Lower lobe of right lung (tissue), 2 donors: ENCODE results near the gene RBM20. TPM values are rescaled to one million over a fixed set of nuclear protein-coding genes. Genes with fewer than 3 reads are reported as not detected.

Experiments used
- ATAC-seq, 2 donors: fragments of 200-7000 bp; cut with Tn5 transposase; one replicate each; pipeline ENCODE4 v1.9.1; 2020 to 2022; ENCODE audit warnings: mild to moderate bottlenecking in 2 of 2, moderate library complexity in 2 of 2
- DNase-seq: peaks from one replicate; pipeline ENCODE4 v3.0.0-alpha.2; 2020
- H3K27ac ChIP-seq: fragments of 200-600 bp; one replicate; pipeline ENCODE4 v1.8.0; 2022
- H3K27me3 ChIP-seq: fragments of 200-600 bp; one replicate; pipeline ENCODE4 v1.8.0; 2022; ENCODE audit warnings: low read depth
- H3K36me3 ChIP-seq: fragments of 200-600 bp; one replicate; pipeline ENCODE4 v1.8.0; 2022; ENCODE audit warnings: mild to moderate bottlenecking
- H3K4me1 ChIP-seq: fragments of 200-600 bp; one replicate; pipeline ENCODE4 v1.8.0; 2022
- H3K4me3 ChIP-seq: fragments of 200-600 bp; one replicate; pipeline ENCODE4 v1.8.0; 2022; ENCODE audit warnings: mild to moderate bottlenecking
- H3K9me3 ChIP-seq: fragments of 200-600 bp; one replicate; pipeline ENCODE4 v1.8.0; 2022
- CTCF ChIP-seq: fragments of 200-600 bp; IDR thresholded peaks from one replicate; pipeline ENCODE4 v1.8.0; 2022; ENCODE audit warnings: antibody characterized with exemption, mild to moderate bottlenecking
- intact Hi-C: fragments of 100-400 bp; cut with DNase I; formaldehyde crosslinking; loops from one replicate; pipeline ENCODE4 v1.11.0; 2022
- total RNA-seq: library from RNA; stranded (reverse); fragmentation: NEBNext Ultra II Directional; extraction: Animal tissue kit (Norgen Biotek cat#: 25700); gene quantifications from one replicate; pipeline ENCODE4 v1.2.1, GENCODE V29; 2021
- donor health status: DM: no; HTN: yes; CAD: no; lungs with severe emphysema.

RBM20 gene
- total RNA-seq, 1 donor from 2014 or later: 1.0 TPM

- peaks cover 7% of the 10 kb centered on the region for H3K27me3 ChIP-seq
- no peak overlapping the region for H3K4me3 ChIP-seq
- H3K36me3 ChIP-seq: no peaks in the 10 kb centered on the region
- no peaks in the 10 kb centered on the region for H3K4me1 ChIP-seq
- H3K27ac ChIP-seq: no peak overlapping the region
- H3K9me3 ChIP-seq: no peaks in the 10 kb centered on the region
- no peak for ATAC-seq
- no peak for TF ChIP-seq CTCF
- no peak for DNase-seq
- intact Hi-C loops: no loop called here
Observed at GRCh38 chr10:110613996-110614495, 30.1 kb upstream of the RBM20 start.

- Histone ChIP-seq H3K9me3 (no peaks in the 10 kb centered on the region), H3K4me1 (no peaks in the 10 kb centered on the region), H3K27ac (no peak overlapping the region), H3K36me3 (no peaks in the 10 kb centered on the region), H3K27me3 (peaks cover 7% of the 10 kb centered on the region), H3K4me3 (no peak overlapping the region)
- TF ChIP-seq CTCF: no peak
- intact Hi-C loops: no loop called here
- ATAC-seq: no peak
- no peak for DNase-seq
Observed at GRCh38 chr10:110615057-110615747, 28.9 kb upstream of the RBM20 start.

DNA sequence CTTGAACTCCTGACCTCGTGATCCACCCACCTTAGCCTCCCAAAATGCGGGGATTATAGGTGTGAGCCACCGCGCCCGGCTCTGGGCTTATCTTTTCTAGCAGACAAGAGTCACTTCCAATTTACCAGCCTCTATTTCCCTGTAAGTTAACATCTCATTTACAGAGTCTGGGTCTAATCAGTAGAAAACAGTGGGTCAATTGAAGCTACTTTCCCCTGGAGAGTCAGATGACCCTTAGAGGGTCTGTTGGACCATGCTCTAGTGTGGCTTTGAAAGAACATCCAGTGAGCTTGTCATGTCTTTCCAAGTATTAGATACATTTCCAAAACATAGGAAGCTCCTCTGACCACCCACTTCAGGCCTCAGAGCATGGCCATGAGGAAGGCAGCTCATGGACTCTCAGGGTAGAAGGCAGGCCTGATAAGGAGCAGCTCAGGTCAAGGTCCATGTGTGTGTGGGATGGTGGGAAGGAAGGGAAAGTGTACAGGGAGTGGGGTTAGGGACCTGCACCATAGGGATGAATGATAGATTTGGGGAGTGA is 27.6 kb upstream of the RBM20 start:
- Histone ChIP-seq H3K4me3 (no peak overlapping the region), H3K36me3 (no peaks in the 10 kb centered on the region), H3K4me1 (no peaks in the 10 kb centered on the region), H3K9me3 (no peaks in the 10 kb centered on the region), H3K27ac (no peak overlapping the region), H3K27me3 (peaks cover 7% of the 10 kb centered on the region)
- intact Hi-C loops: no loop called here
- ATAC-seq (no peak), DNase-seq (no peak)
- TF ChIP-seq CTCF: no peak

- Histone ChIP-seq H3K4me3 (no peak overlapping the region), H3K27me3 (peaks cover 3% of the 10 kb centered on the region), H3K9me3 (no peaks in the 10 kb centered on the region), H3K4me1 (no peaks in the 10 kb centered on the region), H3K27ac (no peak overlapping the region), H3K36me3 (no peaks in the 10 kb centered on the region)
- no peak for TF ChIP-seq CTCF
- DNase-seq (no peak), ATAC-seq (peak in 1 of 2 donors; percentile 26)
- intact Hi-C loops: no loop called here
Observed at GRCh38 chr10:110617425-110618229, 26.5 kb upstream of the RBM20 start.

DNA sequence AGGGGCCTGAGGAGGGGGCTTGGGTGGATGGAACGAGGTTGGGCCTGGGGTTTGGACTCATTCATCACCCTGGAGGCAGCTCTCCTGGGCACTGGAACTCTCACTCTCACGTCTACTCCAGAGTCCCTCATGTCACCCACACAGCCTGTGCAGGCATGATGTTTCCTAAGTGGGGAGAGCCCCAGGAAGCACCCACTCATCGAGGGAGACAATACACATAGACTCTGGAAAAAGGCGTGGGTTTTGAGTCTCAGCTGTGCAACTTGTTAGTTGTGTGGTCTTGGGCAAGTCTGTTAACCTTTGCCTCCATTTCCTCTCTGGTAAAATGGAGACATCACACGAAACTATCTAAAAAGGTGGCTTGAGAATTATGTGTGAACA is 25.9 kb upstream of the RBM20 start:
- no peak for TF ChIP-seq CTCF
- no peak for DNase-seq
- no peak for ATAC-seq
- Histone ChIP-seq H3K27me3 (no peaks in the 10 kb centered on the region), H3K4me1 (no peaks in the 10 kb centered on the region), H3K36me3 (no peaks in the 10 kb centered on the region), H3K27ac (no peak overlapping the region), H3K9me3 (no peaks in the 10 kb centered on the region), H3K4me3 (no peak overlapping the region)
- intact Hi-C loops: no loop called here
